DMS53 treated with DMSO at 0.1 percent for 48 hours (cell line): ENCODE data around the gene PFKL.

Experiments used
- DNase-seq: peaks from one replicate; lab custom pipeline; 2025; ENCODE audit not compliant: unreplicated experiment; lab: John Stamatoyannopoulos, UW

Gene PFKL

GRCh38 chr21:44299458-44300261 lies at the start of gene PFKL:
PFKL (plus strand) TSS chr21:44300053; CDS start chr21:44300106, 53 bp downstream.
- no peak for DNase-seq

GRCh38 chr21:44253832-44254710 lies 45.8 kb upstream of the PFKL start:
- DNase-seq: no peak

GRCh38 chr21:44255511-44255981 lies 44.3 kb upstream of the PFKL start:
- no peak for DNase-seq

- DNase-seq: no peak
These were observed 41.7 kb upstream of the PFKL start for GRCh38 chr21:44258056-44258725.

GRCh38 chr21:44259082-44259705 lies 40.7 kb upstream of the PFKL start:
- no peak for DNase-seq

GRCh38 chr21:44260066-44260465 lies 39.8 kb upstream of the PFKL start:
- DNase-seq: no peak

- DNase-seq: no peak
These were observed 38.8 kb upstream of the PFKL start for GRCh38 chr21:44260791-44261631.

GRCh38 chr21:44261675-44262295 lies 38.1 kb upstream of the PFKL start, which contains the start of gene DNMT3L:
DNMT3L (minus strand) TSS chr21:44261897; CDS start chr21:44261259, 638 bp downstream.
- DNase-seq: no peak

GRCh38 chr21:44262338-44263056 lies 37.4 kb upstream of the PFKL start:
- no peak for DNase-seq

- no peak for DNase-seq
These were observed 36.6 kb upstream of the PFKL start for GRCh38 chr21:44263221-44263760.

GRCh38 chr21:44263768-44264167 lies 36.1 kb upstream of the PFKL start:
- no peak for DNase-seq

GRCh38 chr21:44265734-44266270 lies 34.1 kb upstream of the PFKL start:
- DNase-seq: no peak

- no peak for DNase-seq
These were observed 32.2 kb upstream of the PFKL start for GRCh38 chr21:44267655-44268142.

- DNase-seq: no peak
These were observed 30.8 kb upstream of the PFKL start for GRCh38 chr21:44269090-44269489.

GRCh38 chr21:44271558-44272283 lies 28.1 kb upstream of the PFKL start:
- no peak for DNase-seq

- no peak for DNase-seq
These were observed 27.5 kb upstream of the PFKL start for GRCh38 chr21:44272284-44272858.

GRCh38 chr21:44273046-44273445 lies 26.8 kb upstream of the PFKL start:
- DNase-seq: no peak
